Fibroblast of lung (primary cell): Measurements from ENCODE around the gene STYX. TPM values are rescaled to one million over a fixed set of nuclear protein-coding genes. Genes with fewer than 3 reads are reported as not detected.

Experiments used
- DNase-seq, 2 donors: peaks; one replicate each; pipeline versions ENCODE4 v3.0.0 to v3.0.0-alpha.2; 2010; ENCODE audit warnings: low read depth in 2 of 2
- H2AFZ ChIP-seq: 2 replicates; pipeline ENCODE4 v1.5.1; 2012; ENCODE audit warnings: low read length, control low read depth, inconsistent platforms
- H3K27ac ChIP-seq: 2 replicates; pipeline ENCODE4 v1.5.1; 2011; ENCODE audit warnings: low read length, control low read depth; ENCODE audit not compliant: insufficient read depth
- H3K27me3 ChIP-seq: 2 replicates; pipeline ENCODE4 v1.5.1; 2011; ENCODE audit warnings: mild to moderate bottlenecking, low read length; ENCODE audit not compliant: control insufficient read depth, insufficient read depth
- H3K36me3 ChIP-seq: 2 replicates; pipeline ENCODE4 v1.5.1; 2011; ENCODE audit warnings: low read length; ENCODE audit not compliant: control insufficient read depth, insufficient read depth
- H3K4me1 ChIP-seq: 2 replicates; pipeline ENCODE4 v1.5.1; 2011; ENCODE audit warnings: low read length; ENCODE audit not compliant: control insufficient read depth, insufficient read depth; ENCODE audit errors: extremely low read depth
- H3K4me2 ChIP-seq: 2 replicates; pipeline ENCODE4 v1.5.1; 2011; ENCODE audit warnings: low read length, control low read depth; ENCODE audit not compliant: insufficient read depth; ENCODE audit errors: extremely low read depth
- H3K4me3 ChIP-seq, 4 experiments: fragments of 200-600 bp in 1 of 4; sonication (generic) in 1 of 4; replicated peaks in 1 of 4; 2 replicates each; pipeline ENCODE4 v1.5.1; 2011 to 2016; ENCODE audit warnings: low read length in 4 of 4, low read depth in 3 of 4, mild to moderate bottlenecking in 3 of 4, control low read depth in 2 of 4, inconsistent platforms in 1 of 4, mixed read lengths in 1 of 4; ENCODE audit not compliant: insufficient read depth in 1 of 4; ENCODE audit errors: control extremely low read depth in 1 of 4
- H3K79me2 ChIP-seq: 2 replicates; pipeline ENCODE4 v1.5.1; 2012; ENCODE audit warnings: mild to moderate bottlenecking, low read length, inconsistent platforms; ENCODE audit not compliant: control insufficient read depth, insufficient read depth
- H3K9ac ChIP-seq: 2 replicates; pipeline ENCODE4 v1.5.1; 2011; ENCODE audit warnings: mild to moderate bottlenecking, low read length, control low read depth; ENCODE audit not compliant: insufficient read depth
- H3K9me3 ChIP-seq: 2 replicates; pipeline ENCODE4 v1.5.1; 2012; ENCODE audit warnings: low read depth, low read length; ENCODE audit not compliant: control insufficient read depth, insufficient read depth
- H4K20me1 ChIP-seq: 2 replicates; pipeline ENCODE4 v1.5.1; 2011; ENCODE audit warnings: low read length; ENCODE audit not compliant: control insufficient read depth, insufficient read depth; ENCODE audit errors: extremely low read depth
- CTCF ChIP-seq, 2 donors: IDR thresholded peaks in 1 of 2; conservative IDR thresholded peaks in 1 of 2; 1 replicate in 1 of 2; 2 replicates in 1 of 2; pipeline ENCODE4 v1.5.1; 2011 to 2012; ENCODE audit warnings: low read length in 2 of 2, control low read depth in 1 of 2, inconsistent platforms in 1 of 2, low read depth in 1 of 2, mild to moderate bottlenecking in 1 of 2
- EZH2 ChIP-seq: IDR thresholded peaks from 2 replicates; pipeline ENCODE4 v1.5.1; 2012; ENCODE audit warnings: low read length, control low read depth, mild to moderate bottlenecking; ENCODE audit errors: missing control alignments
- polyA plus RNA-seq, 2 donors: library from polyadenylated mRNA; depleted of rRNA in 1 of 2; stranded (reverse) in 1 of 2; unstranded in 1 of 2; fragments of >200 nt; gene quantifications; 2 replicates each; pipeline ENCODE4 v1.2.1, GENCODE V29; 2011 to 2012; ENCODE audit warnings: missing spikeins in 1 of 2
- total RNA-seq: library from RNA; depleted of rRNA; stranded (reverse); fragments of >200 nt; gene quantifications from 2 replicates; pipeline ENCODE4 v1.2.1, GENCODE V29; 2014

Gene STYX
- total and polyA plus RNA-seq, 2 donors (not counting 1 experiment from before 2014, with no cell fraction given), result 14.9 to 17.0 TPM

GRCh38 chr14:52767058-52767833 lies 37.3 kb downstream of the STYX start:
- TF ChIP-seq EZH2, result no peak
- TF ChIP-seq CTCF (conservative IDR thresholded peaks at IDR 0.05 in 1 of 2, IDR thresholded peaks at IDR 0.05 in 1 of 2; ENCODE audit: low read depth in 1 of 2, low read length in 2 of 2), result no peak
- Histone ChIP-seq H4K20me1 (no peaks in the 10 kb centered on the region), H3K4me3 (no peak overlapping the region), H3K36me3 (no peaks in the 10 kb centered on the region), H3K4me2 (no peak overlapping the region), H3K9me3 (no peaks in the 10 kb centered on the region), H2AFZ (no peak overlapping the region), H3K79me2 (no peaks in the 10 kb centered on the region), H3K27ac (no peak overlapping the region), H3K4me1 (no peaks in the 10 kb centered on the region), H3K9ac (no peak overlapping the region), H3K27me3 (no peaks in the 10 kb centered on the region)
- DNase-seq, result peak in 1 of 2 donors; percentile 7

GRCh38 chr14:52769887-52770286 lies 39.9 kb downstream of the STYX start:
- no peaks in the 10 kb centered on the region for H3K27me3 ChIP-seq
- no peaks in the 10 kb centered on the region for H3K4me1 ChIP-seq
- H3K36me3 ChIP-seq, result no peaks in the 10 kb centered on the region
- H3K9ac ChIP-seq, result no peak overlapping the region
- H3K4me2 ChIP-seq, result no peak overlapping the region
- H3K27ac ChIP-seq, result no peak overlapping the region
- DNase-seq, result no peak
- H3K9me3 ChIP-seq, result no peaks in the 10 kb centered on the region
- H3K4me3 ChIP-seq, result no peak overlapping the region
- no peaks in the 10 kb centered on the region for H3K79me2 ChIP-seq
- no peak for TF ChIP-seq EZH2
- no peak for TF ChIP-seq CTCF (conservative IDR thresholded peaks at IDR 0.05 in 1 of 2, IDR thresholded peaks at IDR 0.05 in 1 of 2; ENCODE audit: low read depth in 1 of 2, low read length in 2 of 2)
- H4K20me1 ChIP-seq, result no peaks in the 10 kb centered on the region
- no peak overlapping the region for H2AFZ ChIP-seq

GRCh38 chr14:52776816-52777215 lies 46.9 kb downstream of the STYX start:
- H3K36me3 ChIP-seq, result peaks cover 7% of the 10 kb centered on the region
- no peaks in the 10 kb centered on the region for H3K79me2 ChIP-seq
- H2AFZ ChIP-seq, result no peak overlapping the region
- no peak overlapping the region for H3K9ac ChIP-seq
- H3K4me2 ChIP-seq, result no peak overlapping the region
- H3K27ac ChIP-seq, result no peak overlapping the region
- H3K27me3 ChIP-seq, result no peaks in the 10 kb centered on the region
- H3K9me3 ChIP-seq, result no peaks in the 10 kb centered on the region
- no peak overlapping the region for H3K4me3 ChIP-seq
- no peaks in the 10 kb centered on the region for H4K20me1 ChIP-seq
- no peak for DNase-seq
- TF ChIP-seq CTCF (conservative IDR thresholded peaks at IDR 0.05 in 1 of 2, IDR thresholded peaks at IDR 0.05 in 1 of 2; ENCODE audit: low read depth in 1 of 2, low read length in 2 of 2) (no peak), EZH2 (no peak)
- H3K4me1 ChIP-seq, result no peaks in the 10 kb centered on the region
